ENCODE measurements around the gene TICAM1.
"Not testable (repeated sequence)": the region's sequence is repeated elsewhere in the genome, so short reads cannot be mapped to it uniquely, and the experiment has no call there.

DNA sequence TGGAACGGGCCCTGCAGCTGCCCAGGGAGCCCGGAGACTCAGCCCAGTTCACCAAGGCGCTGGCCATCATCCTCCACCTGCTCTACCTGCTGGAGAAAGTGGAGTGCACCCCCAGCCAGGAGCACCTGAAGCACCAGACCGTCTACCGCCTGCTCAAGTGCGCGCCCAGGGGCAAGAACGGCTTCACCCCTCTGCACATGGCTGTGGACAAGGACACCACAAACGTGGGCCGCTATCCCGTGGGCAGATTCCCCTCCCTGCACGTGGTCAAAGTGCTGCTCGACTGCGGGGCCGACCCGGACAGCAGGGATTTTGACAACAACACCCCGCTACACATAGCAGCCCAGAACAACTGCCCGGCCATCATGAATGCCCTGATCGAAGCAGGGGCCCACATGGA, 38.2 kb downstream of the TICAM1 start:
- TF ChIP-seq, protein P1, sequence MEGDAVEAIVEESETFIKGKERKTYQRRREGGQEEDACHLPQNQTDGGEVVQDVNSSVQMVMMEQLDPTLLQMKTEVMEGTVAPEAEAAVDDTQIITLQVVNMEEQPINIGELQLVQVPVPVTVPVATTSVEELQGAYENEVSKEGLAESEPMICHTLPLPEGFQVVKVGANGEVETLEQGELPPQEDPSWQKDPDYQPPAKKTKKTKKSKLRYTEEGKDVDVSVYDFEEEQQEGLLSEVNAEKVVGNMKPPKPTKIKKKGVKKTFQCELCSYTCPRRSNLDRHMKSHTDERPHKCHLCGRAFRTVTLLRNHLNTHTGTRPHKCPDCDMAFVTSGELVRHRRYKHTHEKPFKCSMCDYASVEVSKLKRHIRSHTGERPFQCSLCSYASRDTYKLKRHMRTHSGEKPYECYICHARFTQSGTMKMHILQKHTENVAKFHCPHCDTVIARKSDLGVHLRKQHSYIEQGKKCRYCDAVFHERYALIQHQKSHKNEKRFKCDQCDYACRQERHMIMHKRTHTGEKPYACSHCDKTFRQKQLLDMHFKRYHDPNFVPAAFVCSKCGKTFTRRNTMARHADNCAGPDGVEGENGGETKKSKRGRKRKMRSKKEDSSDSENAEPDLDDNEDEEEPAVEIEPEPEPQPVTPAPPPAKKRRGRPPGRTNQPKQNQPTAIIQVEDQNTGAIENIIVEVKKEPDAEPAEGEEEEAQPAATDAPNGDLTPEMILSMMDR (IDR thresholded peaks at IDR 0.05) = not testable (repeated sequence)
- not testable (repeated sequence) for TF ChIP-seq POLR2A (IDR thresholded peaks at IDR 0.05)

Measured in esophagus squamous epithelium (tissue), 4 donors.